Natural killer cell treated with Interleukin-12 subunit alpha and Interleukin-12 subunit beta and Interleukin-15 and Interleukin-18, amount 100 ng/mL, for 72 hours (primary cell): Measurements from ENCODE around the gene KRT78. TPM values are rescaled to one million over a fixed set of nuclear protein-coding genes. Genes with fewer than 3 reads are reported as not detected.
A peak's percentile ranks its signal among the peaks of the same experiment; 100 is the strongest.
"Not testable (repeated sequence)": the region's sequence is repeated elsewhere in the genome, so short reads cannot be mapped to it uniquely, and the experiment has no call there.

ENCODE experiments used
- ATAC-seq, 2 donors: fragments of 150-1000 bp; cut with Tn5 transposase in 1 of 2; sonication (Bioruptor Pico), chemical (Tn5 transposase) in 1 of 2; 2 replicates each; pipeline ENCODE4 v1.10.0; 2021
- DNase-seq: peaks from one replicate; pipeline ENCODE4 v3.0.0; 2022; ENCODE audit warnings: low spot score
- H3K27ac Mint-ChIP-seq, 2 donors: 1 replicate in 1 of 2; 2 replicates in 1 of 2; pipeline ENCODE4 v1.8.0; 2022; ENCODE audit warnings: mixed read lengths in 2 of 2, mild to moderate bottlenecking in 1 of 2, moderate library complexity in 1 of 2
- H3K27me3 Mint-ChIP-seq, 2 donors: 1 replicate in 1 of 2; 2 replicates in 1 of 2; pipeline ENCODE4 v1.8.0; 2022; ENCODE audit warnings: mixed read lengths in 2 of 2
- H3K36me3 Mint-ChIP-seq: one replicate; pipeline ENCODE4 v1.8.0; 2022; ENCODE audit warnings: mixed read lengths
- H3K4me1 Mint-ChIP-seq, 2 donors: 1 replicate in 1 of 2; 2 replicates in 1 of 2; pipeline ENCODE4 v1.8.0; 2022; ENCODE audit warnings: low read depth in 2 of 2, mixed read lengths in 2 of 2, mild to moderate bottlenecking in 1 of 2
- H3K4me3 Mint-ChIP-seq: one replicate; pipeline ENCODE4 v1.8.0; 2022; ENCODE audit warnings: mixed read lengths
- H3K9me3 Mint-ChIP-seq: 2 replicates; pipeline ENCODE4 v1.8.0; 2022; ENCODE audit warnings: mixed read lengths
- total RNA-seq, 2 donors: library from RNA; stranded (reverse); gene quantifications; one replicate each; pipeline ENCODE4 v1.2.3, GENCODE V29; 2022

KRT78 gene
- total RNA-seq, 2 donors from 2014 or later = not detected

DNA sequence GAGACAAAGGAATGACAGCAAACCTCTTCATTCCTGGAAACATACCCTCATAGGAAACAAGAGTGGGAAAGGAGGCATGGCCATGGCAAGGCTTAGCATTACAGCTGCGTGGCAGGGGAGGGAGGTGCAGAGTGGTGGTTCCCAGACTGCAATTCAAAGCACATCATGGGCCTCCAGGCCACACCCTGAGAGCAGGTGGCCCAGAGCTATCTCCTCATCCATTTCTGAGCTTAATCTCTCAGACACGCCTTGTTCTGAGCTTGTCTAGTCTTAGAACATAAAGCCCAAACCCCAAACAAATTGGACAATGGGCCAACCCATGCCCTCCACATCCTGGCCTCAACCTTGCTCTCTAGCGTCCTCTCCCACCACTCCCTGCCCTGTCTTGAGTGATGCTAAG lies 47.0 kb downstream of the KRT78 start:
- Mint-ChIP-seq H3K4me3 (no peak overlapping the region), H3K27me3 (no peaks in the 10 kb centered on the region), H3K36me3 (no peaks in the 10 kb centered on the region), H3K9me3 (no peaks in the 10 kb centered on the region), H3K27ac (no peak overlapping the region), H3K4me1 (no peaks in the 10 kb centered on the region)
- no peak for DNase-seq
- no peak for ATAC-seq

DNA sequence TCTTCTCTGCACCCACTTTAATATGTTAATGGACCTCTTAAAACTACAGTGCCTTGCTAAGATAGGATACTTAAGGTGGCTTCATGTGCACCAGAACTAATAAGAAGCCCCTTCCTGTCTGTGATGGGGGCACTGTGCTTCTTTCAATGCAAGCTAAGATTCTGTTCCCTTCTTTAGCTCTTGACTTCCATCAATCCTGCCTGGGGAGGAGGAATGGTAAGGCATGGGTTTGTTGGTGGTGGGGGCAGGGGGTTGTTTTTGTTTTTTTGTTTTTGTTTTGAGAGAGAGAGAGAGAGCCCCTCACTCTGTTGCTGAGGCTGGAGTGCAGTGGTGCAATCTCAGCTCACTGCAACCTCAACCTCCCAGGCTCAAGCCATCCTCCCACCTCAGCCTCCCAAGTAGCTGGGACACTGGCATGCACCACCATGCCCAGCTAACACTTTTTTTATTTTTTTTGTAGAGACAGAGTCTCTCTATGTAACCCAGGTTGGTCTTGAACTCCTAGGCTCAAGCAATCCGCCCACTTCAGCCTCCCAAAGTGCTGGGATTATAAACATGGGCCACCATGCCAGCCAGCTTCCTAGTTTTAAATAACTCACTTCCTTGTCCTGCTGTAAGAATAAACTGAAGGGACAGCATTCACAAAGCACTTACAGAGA lies 48.4 kb downstream of the KRT78 start:
- ATAC-seq = no peak
- no peak overlapping the region for H3K4me3 Mint-ChIP-seq
- H3K36me3 Mint-ChIP-seq = no peaks in the 10 kb centered on the region
- no peak overlapping the region for H3K27ac Mint-ChIP-seq
- H3K4me1 Mint-ChIP-seq = no peaks in the 10 kb centered on the region
- no peaks in the 10 kb centered on the region for H3K27me3 Mint-ChIP-seq
- DNase-seq = no peak
- H3K9me3 Mint-ChIP-seq = no peaks in the 10 kb centered on the region

DNA sequence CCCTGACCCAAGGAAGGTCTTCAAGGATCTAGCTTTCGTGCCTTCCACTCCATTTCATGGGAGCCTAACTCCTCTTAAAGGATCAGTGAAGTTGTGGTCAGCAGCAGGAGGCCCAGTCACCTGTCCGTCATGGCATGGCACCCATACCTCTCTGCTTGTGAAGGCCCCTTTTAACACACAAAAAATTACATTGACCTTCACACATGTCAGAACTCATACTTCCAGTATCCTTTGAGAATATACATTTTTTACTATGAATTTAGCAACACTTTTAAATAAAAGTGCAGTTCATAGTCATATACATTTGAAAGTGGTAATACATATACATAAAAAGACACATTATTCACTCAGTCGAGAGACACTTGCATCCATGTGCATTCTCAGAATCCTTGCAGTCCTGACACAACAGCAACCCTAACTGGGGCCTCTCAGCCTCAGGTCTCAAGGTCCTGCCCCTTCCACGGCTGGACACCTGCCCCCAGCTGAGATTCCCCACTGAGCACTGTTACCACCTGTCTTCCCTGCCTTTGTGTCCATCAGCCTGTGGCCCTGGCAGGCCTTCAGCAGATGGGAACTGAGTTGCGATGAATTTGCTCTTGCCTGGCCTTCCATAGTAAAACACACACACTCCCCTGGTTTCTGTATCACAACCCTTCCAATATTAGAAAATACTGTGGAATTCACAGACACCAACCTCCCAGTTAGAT lies 49.1 kb downstream of the KRT78 start:
- DNase-seq = no peak
- Mint-ChIP-seq H3K27me3 (peaks cover 0 to under 1% of the 10 kb centered on the region in 2 donors), H3K4me3 (no peak overlapping the region), H3K4me1 (no peaks in the 10 kb centered on the region), H3K36me3 (no peaks in the 10 kb centered on the region), H3K27ac (no peak overlapping the region), H3K9me3 (no peaks in the 10 kb centered on the region)
- no peak for ATAC-seq

DNA sequence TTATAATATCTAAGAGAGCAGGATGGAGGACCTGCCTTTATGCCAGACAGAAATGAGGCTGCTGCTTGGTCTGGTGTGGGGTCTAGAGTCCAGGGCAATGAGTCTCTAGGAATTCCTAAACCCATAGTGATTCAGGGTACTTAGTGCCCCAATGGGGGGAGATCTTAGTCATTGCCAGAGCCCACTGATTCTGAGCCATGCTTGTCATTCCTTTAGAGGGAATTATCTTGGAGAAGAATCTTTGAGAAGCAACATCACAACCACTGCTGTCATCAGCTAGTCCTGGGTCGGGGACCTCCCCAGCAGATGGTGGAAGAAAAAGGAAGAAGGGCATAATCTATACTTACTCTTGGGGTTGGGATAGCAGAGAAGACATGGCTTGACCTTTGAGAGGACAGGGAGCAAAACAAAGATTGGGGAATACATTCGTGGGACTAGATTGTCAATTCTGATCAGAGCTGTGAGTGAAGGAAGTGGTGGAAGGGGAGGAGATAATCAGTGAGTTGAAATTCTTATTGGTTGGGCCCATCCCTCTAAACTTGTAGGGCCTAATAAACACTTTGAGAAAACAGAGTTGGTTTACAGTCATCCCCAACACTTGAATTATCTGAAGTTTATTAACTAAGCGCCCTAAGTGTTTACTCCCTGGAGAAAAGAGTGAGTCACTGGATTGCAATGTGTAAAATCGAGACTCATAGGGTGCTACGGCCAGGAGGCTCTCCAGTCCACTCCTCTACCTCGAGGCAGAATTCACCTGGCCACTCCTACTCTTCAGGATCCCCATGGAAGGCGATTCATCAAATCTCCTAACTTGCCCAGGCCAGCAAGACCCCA lies 49.9 kb downstream of the KRT78 start:
- no peak overlapping the region for H3K27ac Mint-ChIP-seq
- no peaks in the 10 kb centered on the region for H3K4me1 Mint-ChIP-seq
- no peaks in the 10 kb centered on the region for H3K36me3 Mint-ChIP-seq
- no peak for ATAC-seq
- DNase-seq = no peak
- peaks cover 0 to 2% of the 10 kb centered on the region in 2 donors for H3K27me3 Mint-ChIP-seq
- H3K9me3 Mint-ChIP-seq = no peaks in the 10 kb centered on the region
- no peak overlapping the region for H3K4me3 Mint-ChIP-seq

DNA sequence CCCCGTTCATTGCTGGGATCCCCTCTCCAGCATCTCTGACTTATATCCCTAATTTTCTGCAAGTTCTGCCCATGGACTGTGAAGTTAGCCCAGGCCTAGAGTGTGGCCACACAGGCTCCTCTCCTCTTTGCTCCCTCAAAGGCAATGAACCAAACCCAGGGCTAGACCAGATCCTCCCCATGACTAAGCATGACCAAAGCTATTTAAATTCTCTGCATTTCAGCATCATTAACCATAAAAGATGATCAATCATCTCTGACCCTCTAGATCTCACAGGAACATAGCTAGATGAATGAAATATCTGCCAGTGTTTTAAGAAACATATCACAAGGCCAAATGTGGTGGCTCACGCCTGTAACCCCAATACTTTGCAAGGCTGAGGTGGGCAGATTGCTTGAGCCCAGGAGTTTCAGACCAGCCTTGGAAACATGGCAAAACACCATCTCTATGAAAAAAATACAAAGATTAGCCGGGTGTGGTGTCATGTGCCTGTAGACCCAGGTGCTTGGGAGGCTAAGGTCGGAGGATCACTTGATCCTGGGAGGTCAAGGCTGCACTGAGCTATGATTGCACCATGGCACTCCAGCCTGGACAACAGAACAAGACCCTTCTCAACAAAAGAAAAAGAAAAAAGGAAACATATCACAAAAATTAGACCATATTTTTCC lies 50.7 kb downstream of the KRT78 start:
- Mint-ChIP-seq H3K27ac (no peak overlapping the region), H3K4me1 (no peaks in the 10 kb centered on the region), H3K9me3 (no peaks in the 10 kb centered on the region), H3K4me3 (no peak overlapping the region), H3K36me3 (no peaks in the 10 kb centered on the region), H3K27me3 (peaks cover 0 to 2% of the 10 kb centered on the region in 2 donors)
- DNase-seq (no peak), ATAC-seq (no peak)

DNA sequence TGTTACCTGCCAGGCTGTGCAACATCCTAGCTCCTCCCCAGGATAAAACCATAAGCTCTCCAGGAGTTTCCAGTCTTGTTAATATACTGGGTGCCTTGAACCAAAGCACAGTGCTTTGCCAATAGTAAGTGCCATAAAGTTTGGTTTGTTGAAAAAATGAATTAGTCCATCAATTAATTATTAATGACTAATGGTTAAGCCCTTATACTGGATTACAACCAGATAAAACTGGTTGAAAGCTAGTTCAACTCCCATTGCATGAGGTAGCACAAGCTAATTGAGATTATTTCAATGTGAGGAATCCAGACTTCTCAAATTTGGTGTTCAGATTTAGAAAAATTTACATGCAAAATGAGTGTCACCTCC lies 51.3 kb downstream of the KRT78 start:
- Mint-ChIP-seq H3K9me3 (no peaks in the 10 kb centered on the region), H3K36me3 (no peaks in the 10 kb centered on the region), H3K4me1 (no peaks in the 10 kb centered on the region), H3K27me3 (peaks cover 0 to 4% of the 10 kb centered on the region in 2 donors), H3K4me3 (no peak overlapping the region), H3K27ac (no peak overlapping the region)
- ATAC-seq (no peak), DNase-seq (no peak)

DNA sequence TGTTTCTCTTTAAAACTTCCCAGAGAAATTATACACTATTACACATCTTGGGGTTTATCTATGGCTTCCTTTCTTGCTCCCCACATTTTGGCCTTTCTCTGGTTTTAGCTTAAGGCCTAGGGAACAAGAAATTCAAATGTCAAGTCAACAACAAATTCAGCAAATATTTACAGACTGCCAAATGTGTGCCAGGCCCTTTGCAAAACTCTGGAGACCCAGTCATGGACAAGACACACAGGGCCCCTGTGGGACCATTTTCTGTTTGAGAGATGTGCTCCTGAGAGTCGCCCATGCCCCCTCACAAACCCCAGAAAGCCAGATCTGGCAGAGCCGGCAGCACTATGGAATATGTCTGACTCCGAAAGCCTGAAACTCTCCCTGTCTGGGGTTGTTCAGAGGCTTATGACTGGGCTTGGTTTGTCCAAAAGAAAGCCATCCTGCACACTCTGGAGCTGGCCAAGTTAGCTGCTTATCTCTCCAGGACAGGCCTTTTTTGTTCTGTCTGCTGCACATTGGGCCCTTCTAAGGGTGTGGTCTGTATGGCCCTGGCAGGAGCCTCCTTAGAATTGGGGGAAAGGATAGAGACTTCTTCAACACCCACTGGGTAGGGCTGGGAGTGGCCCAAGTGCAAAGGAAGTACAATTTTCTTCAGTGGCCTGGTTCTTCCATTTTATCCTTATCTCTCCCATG lies 51.8 kb downstream of the KRT78 start:
- H3K4me3 Mint-ChIP-seq = no peak overlapping the region
- H3K4me1 Mint-ChIP-seq = no peaks in the 10 kb centered on the region
- no peak for ATAC-seq

DNA sequence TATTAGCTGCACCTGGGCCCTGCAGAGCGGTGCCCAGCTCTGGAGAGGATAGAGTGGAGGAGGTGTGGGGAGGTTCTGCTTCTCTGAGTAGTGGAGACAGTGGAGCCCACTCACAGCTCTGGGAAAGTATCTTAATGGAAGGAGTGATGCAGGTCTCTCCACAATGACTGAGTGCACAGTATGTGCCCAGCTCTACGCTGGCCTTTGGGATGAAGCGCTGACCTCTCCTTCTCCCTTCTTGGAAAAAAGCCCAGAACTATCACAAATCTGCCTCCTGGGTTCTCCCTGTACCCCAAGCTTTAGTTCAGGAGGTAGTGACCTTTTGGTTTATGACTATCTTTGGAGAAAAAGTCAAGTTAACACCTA lies 52.4 kb downstream of the KRT78 start:
- Mint-ChIP-seq H3K36me3 (no peaks in the 10 kb centered on the region), H3K4me3 (no peak overlapping the region), H3K27me3 (peaks cover 5 to 10% of the 10 kb centered on the region in 2 donors), H3K9me3 (no peaks in the 10 kb centered on the region), H3K27ac (no peak overlapping the region), H3K4me1 (peaks cover 0 to 3% of the 10 kb centered on the region in 2 donors)
- ATAC-seq (peak in 1 of 2 donors; percentile 22), DNase-seq (no peak)

More for the DNA sequence above, 51.8 kb downstream of the KRT78 start:
- no peaks in the 10 kb centered on the region for H3K36me3 Mint-ChIP-seq
- H3K27me3 Mint-ChIP-seq = peaks cover 0 to 6% of the 10 kb centered on the region in 2 donors
- H3K27ac Mint-ChIP-seq = no peak overlapping the region
- DNase-seq = no peak
- H3K9me3 Mint-ChIP-seq = no peaks in the 10 kb centered on the region

DNA sequence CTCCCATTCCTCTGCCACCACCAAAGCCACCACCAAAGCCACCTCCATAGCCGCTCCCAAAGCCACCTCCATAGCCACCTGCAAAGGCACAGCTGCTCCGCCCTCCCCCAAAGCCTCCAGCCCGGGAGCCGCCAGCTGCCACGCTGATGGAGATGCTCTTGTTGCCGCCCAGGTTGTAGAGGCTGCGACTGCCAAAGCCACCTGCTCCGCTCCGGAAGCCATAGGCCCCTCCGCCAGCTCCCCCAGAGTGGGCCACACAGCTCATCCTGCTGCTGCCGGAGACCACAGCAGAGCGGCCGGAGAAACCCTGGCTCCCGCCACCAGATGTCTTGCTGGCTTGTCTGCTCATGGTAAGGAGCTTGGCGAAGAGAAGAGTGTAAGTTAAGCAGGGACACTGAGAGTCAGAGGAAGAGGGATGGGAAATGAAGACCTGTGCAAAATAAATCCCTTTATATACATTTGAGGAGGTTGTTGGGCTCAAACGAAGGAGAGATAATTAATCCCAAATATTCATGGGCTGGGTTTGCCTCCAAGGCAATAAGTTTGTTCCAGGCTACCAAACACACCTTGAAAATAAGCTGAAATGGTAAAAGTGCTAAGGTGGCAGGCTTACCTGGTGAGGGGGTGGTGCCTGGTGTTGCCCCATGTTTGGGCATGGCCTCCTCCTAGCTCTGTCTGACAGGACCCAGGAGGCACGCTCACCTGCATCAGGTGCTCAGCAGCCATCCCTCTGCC lies 52.9 kb downstream of the KRT78 start, which contains the start of gene KRT3:
KRT3 (minus strand) TSS at position 424 of the 735 bp plus-strand sequence; CDS start at position 349, 75 bp downstream.
- DNase-seq (no peak), ATAC-seq (no peak)
- Mint-ChIP-seq H3K27me3 (peaks cover 8 to 10% of the 10 kb centered on the region in 2 donors), H3K27ac (no peak within 1 kb of the TSS), H3K4me3 (no peak within 1 kb of the TSS), H3K9me3 (no peaks in the 10 kb centered on the region), H3K4me1 (peaks cover 0 to 3% of the 10 kb centered on the region in 2 donors), H3K36me3 (no peaks in the 10 kb centered on the region)

DNA sequence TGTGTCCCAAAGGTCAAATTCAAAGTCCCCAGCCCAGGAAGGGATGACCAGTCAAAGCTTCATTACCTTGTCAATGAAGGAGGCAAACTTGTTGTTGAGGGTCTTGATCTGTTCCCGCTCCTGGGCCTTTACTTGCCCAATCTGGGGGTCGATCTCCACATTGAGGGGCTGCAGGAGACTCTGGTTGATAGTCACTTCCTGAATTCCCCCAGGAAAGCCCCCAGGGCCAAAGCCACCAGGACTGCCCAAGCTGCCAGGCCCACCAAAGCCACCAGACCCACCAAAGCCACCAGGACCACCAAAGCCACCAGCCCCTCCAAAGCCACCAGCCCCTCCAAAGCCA lies 53.5 kb downstream of the KRT78 start:
- DNase-seq, ATAC-seq: not testable (repeated sequence)

DNA sequence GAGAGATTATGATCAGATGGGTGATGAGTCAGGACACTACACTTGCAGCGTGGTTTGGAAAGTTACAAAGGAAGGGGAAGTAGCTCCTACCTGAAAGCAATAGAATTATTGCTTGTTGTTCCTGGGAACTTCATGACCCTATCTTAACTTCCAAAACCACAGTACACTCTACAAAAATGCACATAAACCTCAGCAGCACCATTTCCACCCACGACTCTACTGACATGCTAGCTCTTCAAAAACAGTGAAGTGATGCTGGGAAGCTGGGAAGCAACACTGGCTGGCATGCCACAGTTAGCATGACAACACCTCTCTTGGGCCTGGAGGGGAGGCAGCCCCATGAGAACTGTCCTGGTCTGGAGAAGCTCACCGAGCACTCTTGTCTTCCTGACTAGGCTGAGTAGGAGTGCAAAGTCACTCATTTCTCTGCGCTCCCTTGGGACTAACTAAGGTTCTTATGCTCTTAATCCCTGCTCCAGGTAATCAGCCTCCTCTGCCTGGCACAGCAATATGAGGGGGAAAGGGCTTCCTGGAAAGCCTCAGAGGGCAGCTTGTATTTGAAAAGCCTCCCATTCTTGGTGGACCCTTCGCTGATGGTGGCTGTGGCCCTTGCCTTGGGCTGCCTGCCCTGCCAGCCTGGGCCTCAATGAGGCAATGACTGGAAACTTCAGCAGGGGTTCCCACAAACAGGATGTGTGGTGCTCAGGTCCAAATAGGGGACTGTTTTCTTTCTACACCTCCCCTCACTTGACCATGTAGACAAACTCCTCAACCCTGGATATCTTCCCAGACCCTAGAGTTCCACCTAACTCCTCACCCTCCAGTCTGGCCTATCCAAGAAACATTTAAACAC lies 54.1 kb downstream of the KRT78 start:
- no peak for DNase-seq
- H3K27ac Mint-ChIP-seq = no peak overlapping the region
- no peak overlapping the region for H3K4me3 Mint-ChIP-seq
- no peaks in the 10 kb centered on the region for H3K36me3 Mint-ChIP-seq
- ATAC-seq = no peak
- no peaks in the 10 kb centered on the region for H3K9me3 Mint-ChIP-seq
- peaks cover 14 to 19% of the 10 kb centered on the region in 2 donors for H3K27me3 Mint-ChIP-seq
- peaks cover 0 to 11% of the 10 kb centered on the region in 2 donors for H3K4me1 Mint-ChIP-seq

More for the DNA sequence above, 53.5 kb downstream of the KRT78 start:
- H3K4me1 Mint-ChIP-seq, H3K36me3 Mint-ChIP-seq, H3K4me3 Mint-ChIP-seq, H3K9me3 Mint-ChIP-seq, H3K27ac Mint-ChIP-seq: not testable (repeated sequence)
- H3K27me3 Mint-ChIP-seq = peaks cover 13 to 15% of the 10 kb centered on the region in 2 donors
